Neutrophil (primary cell): ENCODE data around the gene CARMIL3.

Experiments used
- H3K27ac ChIP-seq: fragments of 200-600 bp; sonication (generic); 2 replicates; pipeline ENCODE4 v1.5.1; 2016; ENCODE audit warnings: mild to moderate bottlenecking, moderate library complexity
- H3K27me3 ChIP-seq: fragments of 200-600 bp; sonication (generic); 2 replicates; pipeline ENCODE4 v1.6.0; 2016; ENCODE audit warnings: mild to moderate bottlenecking
- H3K36me3 ChIP-seq: fragments of 200-600 bp; sonication (generic); 2 replicates; pipeline ENCODE4 v1.5.1; 2017
- H3K4me1 ChIP-seq, 2 experiments: fragments of 200-600 bp in 1 of 2; sonication (generic) in 1 of 2; 1 replicate in 1 of 2; 2 replicates in 1 of 2; pipeline versions ENCODE4 v1.5.1 to v1.6.1; 2013 to 2016; ENCODE audit warnings: low read depth in 1 of 2, low read length in 1 of 2, mild to moderate bottlenecking in 1 of 2, moderate library complexity in 1 of 2; ENCODE audit not compliant: control insufficient read depth in 1 of 2, insufficient read depth in 1 of 2
- H3K4me3 ChIP-seq, 2 experiments: fragments of 200-600 bp in 1 of 2; sonication (generic) in 1 of 2; 1 replicate in 1 of 2; 2 replicates in 1 of 2; pipeline ENCODE4 v1.5.1; 2013 to 2016; ENCODE audit warnings: low read depth in 1 of 2, low read length in 1 of 2, mild to moderate bottlenecking in 1 of 2, moderate library complexity in 1 of 2
- H3K9me3 ChIP-seq: fragments of 200-600 bp; sonication (generic); 2 replicates; pipeline ENCODE4 v1.5.1; 2016
- CTCF ChIP-seq: fragments of 200-600 bp; sonication (generic); IDR thresholded peaks from 2 replicates; pipeline ENCODE4 v1.5.1; 2016; ENCODE audit warnings: antibody characterized with exemption

Gene CARMIL3

GRCh38 chr14:24067133-24068082 is 15.6 kb downstream of the CARMIL3 start:
- TF ChIP-seq CTCF: no peak
- H3K4me3 ChIP-seq: no peak overlapping the region
- no peaks in the 10 kb centered on the region for H3K27me3 ChIP-seq
- no peaks in the 10 kb centered on the region for H3K9me3 ChIP-seq
- peaks cover 24 to 27% of the 10 kb centered on the region in 2 experiments for H3K4me1 ChIP-seq
- H3K27ac ChIP-seq: no peak overlapping the region
- no peaks in the 10 kb centered on the region for H3K36me3 ChIP-seq

DNA sequence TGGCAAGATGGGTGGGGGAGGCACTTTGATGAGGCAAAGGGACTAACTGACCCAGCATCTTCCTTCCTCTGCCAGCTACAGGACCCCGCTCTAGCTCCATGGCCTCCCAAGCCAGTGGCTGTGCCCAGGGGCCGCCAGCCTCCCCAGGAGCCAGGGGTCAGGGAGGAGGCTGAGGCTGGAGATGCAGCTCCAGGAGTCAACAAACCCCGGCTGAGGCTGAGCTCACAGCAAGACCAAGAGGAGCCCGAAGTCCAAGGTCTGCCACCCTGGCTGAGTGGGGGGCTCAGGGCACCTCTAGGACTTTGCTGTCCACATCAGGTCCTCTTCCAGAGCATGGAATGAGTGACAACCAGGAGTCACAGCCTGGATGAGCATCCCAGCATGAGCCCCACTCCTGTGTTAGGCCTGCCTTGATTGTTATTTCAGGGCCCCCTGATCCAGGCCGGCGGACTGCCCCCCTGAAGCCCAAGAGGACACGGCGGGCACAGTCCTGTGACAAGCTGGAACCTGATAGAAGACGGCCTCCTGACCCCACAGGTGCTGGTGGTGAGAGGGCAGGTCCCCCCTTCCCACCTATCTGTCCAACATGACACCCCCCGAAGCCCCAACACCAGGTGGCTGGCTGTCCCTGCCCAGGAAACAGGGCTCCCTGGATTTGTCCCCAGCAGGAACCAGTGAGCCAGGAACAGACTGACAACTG is 17.1 kb downstream of the CARMIL3 start:
- Histone ChIP-seq H3K27me3 (no peaks in the 10 kb centered on the region), H3K36me3 (no peaks in the 10 kb centered on the region), H3K9me3 (no peaks in the 10 kb centered on the region), H3K27ac (no peak overlapping the region), H3K4me3 (no peak overlapping the region), H3K4me1 (peaks cover 24 to 27% of the 10 kb centered on the region in 2 experiments)
- no peak for TF ChIP-seq CTCF

- H3K36me3 ChIP-seq: no peaks in the 10 kb centered on the region
- peaks cover 24 to 27% of the 10 kb centered on the region in 2 experiments for H3K4me1 ChIP-seq
- H3K27ac ChIP-seq: no peak overlapping the region
- H3K4me3 ChIP-seq: no peak overlapping the region
- no peaks in the 10 kb centered on the region for H3K9me3 ChIP-seq
- H3K27me3 ChIP-seq: no peaks in the 10 kb centered on the region
- no peak for TF ChIP-seq CTCF
These were observed 17.6 kb downstream of the CARMIL3 start for GRCh38 chr14:24069411-24069735.

- peaks cover 24 to 27% of the 10 kb centered on the region in 2 experiments for H3K4me1 ChIP-seq
- no peak for TF ChIP-seq CTCF
- no peaks in the 10 kb centered on the region for H3K27me3 ChIP-seq
- H3K36me3 ChIP-seq: no peaks in the 10 kb centered on the region
- H3K4me3 ChIP-seq: no peak overlapping the region
- H3K27ac ChIP-seq: no peak overlapping the region
- H3K9me3 ChIP-seq: no peaks in the 10 kb centered on the region
These were observed 18.7 kb downstream of the CARMIL3 start for GRCh38 chr14:24070285-24071143.

GRCh38 chr14:24071144-24071697 is 19.4 kb downstream of the CARMIL3 start, which contains the start of gene CPNE6:
Gene CPNE6, plus strand, starts transcription at chr14:24071562. Its CDS starts 1,375 bp downstream, at chr14:24072937.
- no peak within 1 kb of the TSS for H3K27ac ChIP-seq
- H3K9me3 ChIP-seq: no peaks in the 10 kb centered on the region
- H3K36me3 ChIP-seq: no peaks in the 10 kb centered on the region
- no peaks in the 10 kb centered on the region for H3K27me3 ChIP-seq
- no peak within 1 kb of the TSS for H3K4me3 ChIP-seq
- no peak for TF ChIP-seq CTCF
- peaks cover 24 to 27% of the 10 kb centered on the region in 2 experiments for H3K4me1 ChIP-seq
